OCI-LY1 (cell line): ENCODE results near the gene ABHD3.

ENCODE experiments used
- EZH2 ChIP-seq: fragments of 200-600 bp; sonication (generic), shearing (Covaris generic); IDR thresholded peaks from 2 replicates; pipeline ENCODE4 v1.8.0; 2017; ENCODE audit warnings: borderline replicate concordance, mixed run types, mild to moderate bottlenecking, antibody characterized with exemption, low read length, moderate library complexity, mixed read lengths
- TF ChIP-seq, protein P1 (sequence below): fragments of 200-600 bp; sonication (generic), shearing (Covaris generic); IDR thresholded peaks from 2 replicates; pipeline ENCODE4 v1.5.1; 2017; ENCODE audit warnings: mild to moderate bottlenecking, antibody characterized with exemption, low read length, moderate library complexity, mixed read lengths

DNA sequence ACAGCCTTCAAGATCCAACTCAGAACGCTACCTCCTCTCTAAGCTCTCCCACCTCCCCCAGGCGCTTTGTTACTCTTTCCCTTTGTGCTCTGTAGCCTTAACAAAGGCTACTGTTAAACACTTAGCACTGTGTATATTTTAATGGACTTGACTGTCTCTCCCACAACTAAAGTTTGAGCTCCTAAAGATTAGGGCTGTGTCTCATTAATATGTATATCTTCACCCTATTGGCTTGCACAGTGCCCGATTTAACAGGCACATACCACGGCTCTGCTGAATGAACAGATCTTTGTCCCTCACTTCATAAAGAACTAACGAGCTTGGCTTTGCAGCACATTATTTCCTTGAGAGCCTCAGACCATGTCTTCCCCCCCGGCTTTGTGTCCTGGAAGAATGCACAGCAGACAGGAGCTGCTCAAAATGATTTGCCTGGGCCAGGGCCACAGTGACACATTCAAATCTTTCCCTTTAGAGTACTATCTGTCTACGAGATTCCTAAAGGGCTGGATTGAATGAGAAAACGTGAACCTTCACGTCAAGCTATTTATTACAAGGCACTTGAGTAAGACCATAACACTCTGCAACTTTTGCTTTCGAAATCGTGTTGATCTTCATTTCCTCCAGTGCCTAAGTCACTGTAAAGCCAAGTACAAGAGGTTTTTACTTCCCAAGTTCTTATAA, 22.1 kb downstream of the ABHD3 start:
- TF ChIP-seq, protein P1, sequence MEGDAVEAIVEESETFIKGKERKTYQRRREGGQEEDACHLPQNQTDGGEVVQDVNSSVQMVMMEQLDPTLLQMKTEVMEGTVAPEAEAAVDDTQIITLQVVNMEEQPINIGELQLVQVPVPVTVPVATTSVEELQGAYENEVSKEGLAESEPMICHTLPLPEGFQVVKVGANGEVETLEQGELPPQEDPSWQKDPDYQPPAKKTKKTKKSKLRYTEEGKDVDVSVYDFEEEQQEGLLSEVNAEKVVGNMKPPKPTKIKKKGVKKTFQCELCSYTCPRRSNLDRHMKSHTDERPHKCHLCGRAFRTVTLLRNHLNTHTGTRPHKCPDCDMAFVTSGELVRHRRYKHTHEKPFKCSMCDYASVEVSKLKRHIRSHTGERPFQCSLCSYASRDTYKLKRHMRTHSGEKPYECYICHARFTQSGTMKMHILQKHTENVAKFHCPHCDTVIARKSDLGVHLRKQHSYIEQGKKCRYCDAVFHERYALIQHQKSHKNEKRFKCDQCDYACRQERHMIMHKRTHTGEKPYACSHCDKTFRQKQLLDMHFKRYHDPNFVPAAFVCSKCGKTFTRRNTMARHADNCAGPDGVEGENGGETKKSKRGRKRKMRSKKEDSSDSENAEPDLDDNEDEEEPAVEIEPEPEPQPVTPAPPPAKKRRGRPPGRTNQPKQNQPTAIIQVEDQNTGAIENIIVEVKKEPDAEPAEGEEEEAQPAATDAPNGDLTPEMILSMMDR, result no peak
- TF ChIP-seq EZH2, result no peak
